Heart right ventricle (tissue), 16 donors: ENCODE measurements around the gene GNG10. TPM values are rescaled to one million over a fixed set of nuclear protein-coding genes. Genes with fewer than 3 reads are reported as not detected.

Experiments
- ATAC-seq, 8 donors: fragments of 200-7000 bp; cut with Tn5 transposase; one replicate each; pipeline ENCODE4 v1.9.1; 2020; ENCODE audit warnings: mild to moderate bottlenecking in 8 of 8, moderate library complexity in 8 of 8, moderate number of reproducible peaks in 1 of 8
- DNase-seq, 2 donors: peaks; one replicate each; pipeline ENCODE4 v3.0.0-alpha.2; 2020
- H3K27ac ChIP-seq, 10 donors: fragments of 200-600 bp; sonication (generic) in 2 of 10; one replicate each; pipeline versions ENCODE4 v1.5.0 to v1.8.0; 2020 to 2022; ENCODE audit warnings: mild to moderate bottlenecking in 3 of 10
- H3K27me3 ChIP-seq, 7 donors: fragments of 200-600 bp; one replicate each; pipeline ENCODE4 v1.8.0; 2021 to 2022; ENCODE audit warnings: mild to moderate bottlenecking in 2 of 7
- H3K36me3 ChIP-seq, 9 donors: fragments of 200-600 bp; sonication (generic) in 1 of 9; one replicate each; pipeline versions ENCODE4 v1.5.0 to v1.8.0; 2020 to 2022; ENCODE audit warnings: mild to moderate bottlenecking in 2 of 9
- H3K4me1 ChIP-seq, 9 donors: fragments of 200-600 bp; sonication (generic) in 1 of 9; one replicate each; pipeline versions ENCODE4 v1.5.0 to v1.8.0; 2020 to 2022; ENCODE audit warnings: mild to moderate bottlenecking in 4 of 9
- H3K4me3 ChIP-seq, 10 donors: fragments of 200-600 bp; sonication (generic) in 2 of 10; one replicate each; pipeline versions ENCODE4 v1.5.0 to v1.8.0; 2020 to 2022; ENCODE audit warnings: mild to moderate bottlenecking in 7 of 10, moderate library complexity in 2 of 10
- H3K9me3 ChIP-seq, 11 donors: fragments of 200-600 bp in 10 of 11; sonication (generic) in 2 of 11; one replicate each; pipeline versions ENCODE4 v1.5.0 to v1.8.0; 2013 to 2022; ENCODE audit warnings: mild to moderate bottlenecking in 2 of 11, control low read depth in 1 of 11, moderate library complexity in 1 of 11
- CTCF ChIP-seq, 9 donors: fragments of 200-600 bp; sonication (generic) in 2 of 9; IDR thresholded peaks; one replicate each; pipeline versions ENCODE4 v1.5.0 to v1.8.0; 2021 to 2022; ENCODE audit warnings: antibody characterized with exemption in 9 of 9, mild to moderate bottlenecking in 5 of 9, moderate library complexity in 1 of 9
- WGBS, 2 donors: extraction: QIAGEN DNeasy Blood & Tissue Kit; methylation state at CpG; one replicate each; pipeline ENCODE4 v1.1.7; 2013; ENCODE audit warnings: inconsistent platforms in 1 of 2; 5-methylcytosine and 5-hydroxymethylcytosine counted together
- intact Hi-C, 10 donors: fragments of 100-400 bp; cut with DNase I; formaldehyde crosslinking; loops; one replicate each; pipeline versions ENCODE4 v1.11.1 to v1.14.2; 2022
- polyA plus RNA-seq, 2 donors: library from polyadenylated mRNA; stranded (reverse); fragments of 200-250 nt; gene quantifications; one replicate each; pipeline ENCODE4 v1.2.3, GENCODE V29; 2013
- total RNA-seq, 10 donors: library from RNA; stranded (reverse); fragmentation: NEBNext Ultra II Directional in 3 of 10; extraction: Animal tissue kit (Norgen Biotek cat#: 25700) in 3 of 10; gene quantifications; one replicate each; pipeline versions ENCODE4 v1.2.1 to v1.2.4, GENCODE V29; 2021 to 2023
- donor health status: Arrhythmogenic right ventricular cardiomyopathy.
- donor health status: ischemic (EF 13 %, LVEDD 7.1; RV severe dilation, severe dysfunction).
- donor health status: healthy with polysubstance abuse.
- donor health status: DM: no; HTN: yes; CAD: no.
- donor health status: DM: no; HTN: no; CAD: no.
- donor health status: ischemic (EF 25% LVEDD 6.9; RV normal size, moderate dysfunction).
- donor health status: ischemic (EF 25% LVEDD 5.7; RV mildly dilated, moderate dysfunction).
- donor health status: healthy.
- donor health status: DM: yes; HTN: yes; CAD: no.
- donor health status: Ischemic cardiomyopathy.
- donor health status: ischemic (EF 35%, LVEDD 5.7; RV mildly dilated, moderate dysfunction).
- donor health status: nonischemic (EF 11% LVEDD 7.7; RV severe dilation, severe dysfunction).
- donor health status: DM: yes; HTN: yes; CAD: no.
- donor health status: PGD.
- donor health status: ischemic (EF 29% LVEDD 5.4; RV normal size, mild dysfunction).
- donor health status: nonischemic (EF 23%, LVEDD 6.1; RV moderate dilation, normal function).

The GNG10 gene
- total and polyA plus RNA-seq, 12 donors, result 24.5 to 34.3 (median 26.3) TPM

DNA sequence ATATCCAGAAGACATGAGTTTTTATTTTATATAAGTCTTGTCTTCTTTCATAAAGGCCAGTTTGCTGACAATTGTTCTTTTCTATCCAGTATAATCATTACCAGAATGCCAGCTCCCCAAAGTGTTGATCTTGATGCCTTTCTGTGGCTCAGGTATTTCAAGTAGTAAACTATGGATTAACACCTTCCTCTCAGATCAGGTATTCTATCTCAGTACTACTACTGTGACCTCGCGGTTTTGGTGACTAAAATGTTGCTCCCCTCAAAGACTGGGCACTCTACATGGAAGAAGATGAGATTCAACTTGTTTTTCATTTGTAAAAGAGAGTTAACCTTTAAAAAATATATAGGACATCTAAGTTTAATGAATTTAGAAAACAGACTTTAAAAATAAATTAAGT lies 58.1 kb downstream of the GNG10 start:
- H3K27me3 ChIP-seq, result no peaks in the 10 kb centered on the region
- H3K36me3 ChIP-seq, result no peaks in the 10 kb centered on the region
- 96 to 98% methylated on average over 2 of the region's 2 CpGs for WGBS, 2 donors
- no peaks in the 10 kb centered on the region for H3K4me1 ChIP-seq
- intact Hi-C loops, result no loop called here
- no peak overlapping the region for H3K27ac ChIP-seq
- no peak overlapping the region for H3K4me3 ChIP-seq
- DNase-seq (no peak), ATAC-seq (no peak)
- TF ChIP-seq CTCF (IDR thresholded peaks at IDR 0.05), result no peak
- H3K9me3 ChIP-seq, result no peaks in the 10 kb centered on the region

Other genes with a start within 250 kb of the GNG10 start
- gene ECPAS, start 177.2 kb upstream of the GNG10 start, total RNA-seq, result 100 to 1,000 TPM in 9 of 10 donors, 10 to 100 TPM in 1; 97.6 to 128 (median 109) TPM
- 10 to 100 TPM; 20.6 to 27.3 TPM for gene ECPAS, start 177.2 kb upstream of the GNG10 start, polyA plus RNA-seq
- gene ZNF483, start 136.4 kb upstream of the GNG10 start, total RNA-seq, result 10 to 100 TPM in 1 of 10 donors, 1 to 10 TPM in 9; 2.7 to 11.3 (median 8.0) TPM
- gene ZNF483, start 136.4 kb upstream of the GNG10 start, polyA plus RNA-seq, result under 1 TPM; 0.09 to 0.59 TPM
- gene PTGR1, start 62.0 kb upstream of the GNG10 start, total RNA-seq, result 10 to 100 TPM; 27.4 to 55.8 (median 44.2) TPM
- 10 to 100 TPM; 10.4 to 22.0 TPM for gene PTGR1, start 62.0 kb upstream of the GNG10 start, polyA plus RNA-seq
- gene DNAJC25, start 30.3 kb upstream of the GNG10 start, total RNA-seq, result 1 to 10 TPM; 3.8 to 9.3 (median 4.9) TPM
- 1 to 10 TPM; 6.5 to 7.8 TPM for gene DNAJC25, start 30.3 kb upstream of the GNG10 start, polyA plus RNA-seq
- gene SHOC1, start 133.3 kb downstream of the GNG10 start, total RNA-seq, result not detected
- gene SHOC1, start 133.3 kb downstream of the GNG10 start, polyA plus RNA-seq, result not detected
- 10 to 100 TPM; 11.1 to 42.6 (median 13.6) TPM for gene UGCG, start 235.2 kb downstream of the GNG10 start, total RNA-seq
- 10 to 100 TPM; 11.2 to 15.7 TPM for gene UGCG, start 235.2 kb downstream of the GNG10 start, polyA plus RNA-seq